ENCODE data around the gene ERN1. TPM values are rescaled to one million over a fixed set of nuclear protein-coding genes. Genes with fewer than 3 reads are reported as not detected.
A peak's percentile ranks its signal among the peaks of the same experiment; 100 is the strongest.
"Not testable (repeated sequence)": the region's sequence is repeated elsewhere in the genome, so short reads cannot be mapped to it uniquely, and the experiment has no call there.

Gene ERN1
- total RNA-seq (11.7 and 13.9 TPM in 2 replicates), polyA plus RNA-seq (3.3 and 3.4 TPM in 2 replicates), polyA minus RNA-seq (ENCODE audit: low replicate concordance) (3.9 and 4.4 TPM in 2 replicates)
- polyA plus RNA-seq (2012), result 2.1 and 2.2 TPM in 2 replicates

- H4K20me1 ChIP-seq (ENCODE audit: control insufficient read depth, extremely low read depth, insufficient read depth, low read length), result no peaks in the 10 kb centered on the region
- peak within 1 kb of the TSS; percentile 85 for H2AFZ ChIP-seq (ENCODE audit: low read length)
- H3K9me3 ChIP-seq (ENCODE audit: control insufficient read depth, insufficient read depth, low read depth, low read length), result no peaks in the 10 kb centered on the region
Measured at GRCh38 chr17:64129765-64130558, at the start of gene ERN1. Gene ERN1, minus strand, starts transcription at chr17:64130144. Its CDS starts 115 bp downstream, at chr17:64130029.

GRCh38 chr17:64179024-64179423 is 49.1 kb upstream of the ERN1 start:
- not testable (repeated sequence) for H3K9ac ChIP-seq (ENCODE audit: insufficient read depth, low read length); H3K36me3 ChIP-seq (ENCODE audit: control insufficient read depth, insufficient read depth, low read length); H3K27ac ChIP-seq (ENCODE audit: insufficient read depth, low read length); H4K20me1 ChIP-seq (ENCODE audit: control insufficient read depth, extremely low read depth, insufficient read depth, low read length); H3K27me3 ChIP-seq (ENCODE audit: control insufficient read depth, insufficient read depth, low read length); H2AFZ ChIP-seq (ENCODE audit: low read length); H3K9me3 ChIP-seq (ENCODE audit: control insufficient read depth, insufficient read depth, low read depth, low read length); H3K4me3 ChIP-seq (replicated peaks in 1 of 4; ENCODE audit: control extremely low read depth in 1 of 4, insufficient read depth in 1 of 4, low read depth in 3 of 4, low read length in 4 of 4); H3K4me2 ChIP-seq (ENCODE audit: extremely low read depth, insufficient read depth, low read length); H3K4me1 ChIP-seq (ENCODE audit: control insufficient read depth, extremely low read depth, insufficient read depth, low read length); DNase-seq (ENCODE audit: low read depth in 2 of 2); H3K79me2 ChIP-seq (ENCODE audit: control insufficient read depth, insufficient read depth, low read length)

More at GRCh38 chr17:64129765-64130558, at the start of gene ERN1:
- H3K4me1 ChIP-seq (ENCODE audit: control insufficient read depth, extremely low read depth, insufficient read depth, low read length), result no peaks in the 10 kb centered on the region
- H3K79me2 ChIP-seq (ENCODE audit: control insufficient read depth, insufficient read depth, low read length), result peaks cover 4% of the 10 kb centered on the region
- peak; percentile 92 to 94 for DNase-seq (ENCODE audit: low read depth in 2 of 2)
- peak within 1 kb of the TSS; percentile 55 to 84 (median 78) for H3K4me3 ChIP-seq (replicated peaks in 1 of 4; ENCODE audit: control extremely low read depth in 1 of 4, insufficient read depth in 1 of 4, low read depth in 3 of 4, low read length in 4 of 4)
- peak within 1 kb of the TSS; percentile 95 for H3K4me2 ChIP-seq (ENCODE audit: extremely low read depth, insufficient read depth, low read length)
- TF ChIP-seq EZH2 (IDR thresholded peaks at IDR 0.05; ENCODE audit: low read length, missing control alignments) (no peak), CTCF (conservative IDR thresholded peaks at IDR 0.05 in 1 of 2, IDR thresholded peaks at IDR 0.05 in 1 of 2; ENCODE audit: low read depth in 1 of 2, low read length in 2 of 2) (no peak)
- no peaks in the 10 kb centered on the region for H3K27me3 ChIP-seq (ENCODE audit: control insufficient read depth, insufficient read depth, low read length)
- peak within 1 kb of the TSS; percentile 93 for H3K27ac ChIP-seq (ENCODE audit: insufficient read depth, low read length)
- H3K9ac ChIP-seq (ENCODE audit: insufficient read depth, low read length), result peak within 1 kb of the TSS; percentile 91
- no peaks in the 10 kb centered on the region for H3K36me3 ChIP-seq (ENCODE audit: control insufficient read depth, insufficient read depth, low read length)

GRCh38 chr17:64178011-64178825 is 48.3 kb upstream of the ERN1 start:
- H3K9ac ChIP-seq (ENCODE audit: insufficient read depth, low read length), result no peak overlapping the region

More at GRCh38 chr17:64178011-64178825, 48.3 kb upstream of the ERN1 start:
- peak; percentile 22 to 30 for DNase-seq (ENCODE audit: low read depth in 2 of 2)
- no peaks in the 10 kb centered on the region for H3K9me3 ChIP-seq (ENCODE audit: control insufficient read depth, insufficient read depth, low read depth, low read length)
- H4K20me1 ChIP-seq (ENCODE audit: control insufficient read depth, extremely low read depth, insufficient read depth, low read length), result no peaks in the 10 kb centered on the region
- no peaks in the 10 kb centered on the region for H3K36me3 ChIP-seq (ENCODE audit: control insufficient read depth, insufficient read depth, low read length)
- H2AFZ ChIP-seq (ENCODE audit: low read length), result no peak overlapping the region
- H3K79me2 ChIP-seq (ENCODE audit: control insufficient read depth, insufficient read depth, low read length), result no peaks in the 10 kb centered on the region
- H3K27ac ChIP-seq (ENCODE audit: insufficient read depth, low read length), result no peak overlapping the region
- no peak overlapping the region for H3K4me2 ChIP-seq (ENCODE audit: extremely low read depth, insufficient read depth, low read length)
- no peaks in the 10 kb centered on the region for H3K27me3 ChIP-seq (ENCODE audit: control insufficient read depth, insufficient read depth, low read length)
- peaks cover 6% of the 10 kb centered on the region for H3K4me1 ChIP-seq (ENCODE audit: control insufficient read depth, extremely low read depth, insufficient read depth, low read length)
- H3K4me3 ChIP-seq (replicated peaks in 1 of 4; ENCODE audit: control extremely low read depth in 1 of 4, insufficient read depth in 1 of 4, low read depth in 3 of 4, low read length in 4 of 4), result no peak overlapping the region
- TF ChIP-seq EZH2 (IDR thresholded peaks at IDR 0.05; ENCODE audit: low read length, missing control alignments), result no peak
